Thyroid gland (tissue), 4 donors: ENCODE results near the gene SYT3. TPM values are rescaled to one million over a fixed set of nuclear protein-coding genes. Genes with fewer than 3 reads are reported as not detected.

ENCODE experiments used
- DNase-seq, 2 donors: peaks; one replicate each; pipeline ENCODE4 v3.0.0-alpha.2; 2019
- H3K27ac ChIP-seq, 3 donors: fragments of 200-600 bp; sonication (generic); 1 replicate in 2 of 3; 2 replicates in 1 of 3; pipeline ENCODE4 v1.5.1; 2016 to 2019; ENCODE audit warnings: mild to moderate bottlenecking in 1 of 3, moderate library complexity in 1 of 3
- H3K27me3 ChIP-seq: fragments of 200-600 bp; sonication (generic); one replicate; pipeline ENCODE4 v1.5.1; 2019
- H3K36me3 ChIP-seq, 2 donors: fragments of 200-600 bp; sonication (generic); one replicate each; pipeline ENCODE4 v1.5.1; 2016 to 2019
- H3K4me1 ChIP-seq, 2 donors: fragments of 200-600 bp; sonication (generic); one replicate each; pipeline ENCODE4 v1.5.1; 2017 to 2019
- H3K4me3 ChIP-seq, 3 donors: fragments of 200-600 bp; sonication (generic); replicated peaks in 1 of 3; 1 replicate in 2 of 3; 2 replicates in 1 of 3; pipeline ENCODE4 v1.5.1; 2016; ENCODE audit warnings: mild to moderate bottlenecking in 1 of 3
- H3K9me3 ChIP-seq: fragments of 200-600 bp; sonication (generic); one replicate; pipeline ENCODE4 v1.5.1; 2017
- CTCF ChIP-seq, 6 experiments: fragments of 200-600 bp in 3 of 6; fragments of 450-650 bp in 3 of 6; sonication (generic) in 3 of 6; IDR thresholded peaks; one replicate each; pipeline ENCODE4 v1.5.1; 2016 to 2019; ENCODE audit warnings: antibody characterized with exemption in 6 of 6, mild to moderate bottlenecking in 2 of 6, inconsistent platforms in 1 of 6, moderate library complexity in 1 of 6
- POLR2A ChIP-seq, 2 donors: fragments of 450-650 bp; IDR thresholded peaks; one replicate each; pipeline ENCODE4 v1.6.1; 2017; ENCODE audit warnings: antibody characterized with exemption in 2 of 2, mild to moderate bottlenecking in 2 of 2, moderate library complexity in 1 of 2
- WGBS, 2 donors: methylation state at CpG; one replicate each; pipeline ENCODE4 v1.1.5; 2017; 5-methylcytosine and 5-hydroxymethylcytosine counted together
- intact Hi-C: fragments of 100-400 bp; cut with DNase I; formaldehyde crosslinking; loops from one replicate; pipeline ENCODE4 v1.15.1; 2023
- total RNA-seq, 4 donors: library from RNA; depleted of rRNA; stranded (reverse); fragments of >200 nt; gene quantifications; one replicate each; pipeline ENCODE4 v1.2.3, GENCODE V29; 2016

The SYT3 gene
- total RNA-seq, 4 donors from 2014 or later: 0.67 to 1.4 (median 1.3) TPM; not detected in 1

DNA sequence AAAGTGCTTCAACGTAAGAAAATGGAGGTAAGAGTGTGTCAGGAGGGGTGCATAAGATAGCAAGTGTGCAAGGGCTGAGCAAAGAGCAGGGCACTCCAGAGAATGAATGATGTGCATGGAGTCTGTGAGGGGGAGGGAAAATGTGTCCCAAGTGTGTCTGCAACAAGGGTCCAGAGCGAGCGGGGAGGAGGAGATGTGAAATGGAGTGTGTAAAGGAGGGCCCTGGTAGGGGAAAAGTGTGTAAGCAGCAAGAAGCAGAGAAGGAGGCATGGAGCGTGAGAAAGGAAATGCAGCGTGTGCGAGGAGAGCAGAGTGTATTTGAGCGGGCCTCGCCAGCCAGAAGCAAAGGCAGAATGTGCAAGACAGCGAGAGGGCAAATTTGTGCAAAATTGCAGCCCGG lies 21.3 kb upstream of the SYT3 start:
- TF ChIP-seq CTCF (IDR thresholded peaks at IDR 0.05) (no peak), POLR2A (IDR thresholded peaks at IDR 0.05) (no peak)
- intact Hi-C loops: no loop called here
- DNase-seq: no peak
- Histone ChIP-seq H3K36me3 (no peaks in the 10 kb centered on the region), H3K27ac (no peak overlapping the region), H3K27me3 (peaks cover 2% of the 10 kb centered on the region), H3K4me3 (no peak overlapping the region), H3K4me1 (peaks cover 15 to 18% of the 10 kb centered on the region in 2 donors), H3K9me3 (no peaks in the 10 kb centered on the region)
- WGBS, 2 donors: 41 to 50% methylated on average over 10 of the region's 10 CpGs

- intact Hi-C loops: no loop called here
- Histone ChIP-seq H3K36me3 (no peaks in the 10 kb centered on the region), H3K27ac (no peak overlapping the region), H3K27me3 (no peaks in the 10 kb centered on the region), H3K9me3 (no peaks in the 10 kb centered on the region), H3K4me1 (peaks cover 15 to 18% of the 10 kb centered on the region in 2 donors), H3K4me3 (no peak overlapping the region)
- TF ChIP-seq POLR2A (IDR thresholded peaks at IDR 0.05) (no peak), CTCF (IDR thresholded peaks at IDR 0.05) (no peak)
- DNase-seq: no peak
- WGBS, 2 donors: 22 to 26% methylated on average over 6 of the region's 6 CpGs
Measured at GRCh38 chr19:50660088-50660366, 20.3 kb upstream of the SYT3 start.

DNA sequence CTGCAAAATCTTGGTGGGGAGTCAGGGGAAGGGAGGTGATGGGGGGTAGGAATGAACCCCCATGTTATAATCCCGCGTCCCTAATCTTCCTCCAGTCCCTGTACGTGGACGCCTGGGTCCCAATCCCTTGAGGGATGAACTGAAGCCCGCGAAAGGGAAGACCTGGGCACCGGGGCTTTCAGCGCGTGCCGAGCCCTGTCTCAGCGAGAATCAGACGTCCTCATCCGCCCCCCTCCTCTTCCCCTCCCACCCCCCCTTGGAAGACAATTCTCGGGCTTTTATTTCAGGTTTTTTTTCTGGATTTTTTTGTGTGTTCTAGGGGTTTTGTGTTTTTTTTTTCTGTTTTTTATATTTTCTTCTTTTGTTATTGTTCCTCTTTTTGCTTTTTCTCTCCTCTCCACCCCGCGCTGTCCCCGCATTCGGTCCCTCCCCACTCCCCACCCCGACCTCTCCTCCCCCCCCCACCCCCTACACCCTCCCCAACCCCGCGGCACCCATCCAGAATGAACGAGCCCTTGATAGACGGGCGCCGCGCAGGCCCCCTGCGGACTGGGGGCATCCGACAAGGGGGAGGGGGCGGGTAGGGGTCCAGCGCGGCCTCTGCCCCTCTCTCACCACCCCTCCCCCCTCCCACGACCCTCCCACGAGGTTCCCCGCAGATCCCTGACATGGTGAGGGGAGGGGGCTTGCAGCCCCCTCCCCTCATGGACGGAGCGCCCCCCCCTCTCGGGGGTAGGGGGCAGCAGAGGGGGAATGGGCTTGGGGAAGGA lies 19.8 kb upstream of the SYT3 start:
- 2 to 3% methylated on average over 28 to 35 of the region's 37 CpGs for WGBS, 2 donors
- no peak overlapping the region for H3K4me3 ChIP-seq
- DNase-seq: no peak
- intact Hi-C loops: no loop called here
- peaks cover 15 to 18% of the 10 kb centered on the region in 2 donors for H3K4me1 ChIP-seq
- no peaks in the 10 kb centered on the region for H3K9me3 ChIP-seq
- H3K27ac ChIP-seq: no peak overlapping the region
- no peaks in the 10 kb centered on the region for H3K27me3 ChIP-seq
- H3K36me3 ChIP-seq: no peaks in the 10 kb centered on the region
- TF ChIP-seq CTCF (IDR thresholded peaks at IDR 0.05) (no peak), POLR2A (IDR thresholded peaks at IDR 0.05) (no peak)

GRCh38 chr19:50658441-50659317 lies 19.0 kb upstream of the SYT3 start:
- H3K9me3 ChIP-seq: no peaks in the 10 kb centered on the region
- H3K27ac ChIP-seq: no peak overlapping the region
- H3K27me3 ChIP-seq: no peaks in the 10 kb centered on the region
- TF ChIP-seq POLR2A (IDR thresholded peaks at IDR 0.05): peak in 1 of 2 donors; percentile 61
- TF ChIP-seq CTCF (IDR thresholded peaks at IDR 0.05): peak in 1 of 6 experiments; percentile 20
- intact Hi-C loops: no loop called here
- peak; percentile 62 to 82 for DNase-seq
- H3K4me1 ChIP-seq: peaks cover 15 to 18% of the 10 kb centered on the region in 2 donors
- H3K4me3 ChIP-seq: peak overlapping the region in 1 of 3 donors; percentile 15
- WGBS, 2 donors: 3 to 6% methylated on average over 22 to 36 of the region's 67 CpGs
- no peaks in the 10 kb centered on the region for H3K36me3 ChIP-seq
